Adipose tissue (tissue), 3 donors: ENCODE measurements around the gene PRRC2A. TPM values are rescaled to one million over a fixed set of nuclear protein-coding genes. Genes with fewer than 3 reads are reported as not detected.

Source experiments
- H3K27ac ChIP-seq: one replicate; pipeline ENCODE4 v1.5.1; 2013; ENCODE audit warnings: low read depth, low read length
- WGBS, 3 donors: extraction: QIAGEN DNeasy Blood & Tissue Kit; methylation state at CpG; one replicate each; pipeline ENCODE4 v1.1.7; 2013; 5-methylcytosine and 5-hydroxymethylcytosine counted together
- polyA plus RNA-seq, 3 donors: library from polyadenylated mRNA; stranded (reverse); fragments of 200-250 nt; gene quantifications; one replicate each; pipeline ENCODE4 v1.2.3, GENCODE V29; 2013
- donor health status: healthy with polysubstance abuse.
- donor health status: Bipolar disorder and iron deficiency.
- donor health status: healthy.

Gene PRRC2A
- polyA plus RNA-seq, 3 donors = 47.8 to 112 (median 110) TPM

DNA sequence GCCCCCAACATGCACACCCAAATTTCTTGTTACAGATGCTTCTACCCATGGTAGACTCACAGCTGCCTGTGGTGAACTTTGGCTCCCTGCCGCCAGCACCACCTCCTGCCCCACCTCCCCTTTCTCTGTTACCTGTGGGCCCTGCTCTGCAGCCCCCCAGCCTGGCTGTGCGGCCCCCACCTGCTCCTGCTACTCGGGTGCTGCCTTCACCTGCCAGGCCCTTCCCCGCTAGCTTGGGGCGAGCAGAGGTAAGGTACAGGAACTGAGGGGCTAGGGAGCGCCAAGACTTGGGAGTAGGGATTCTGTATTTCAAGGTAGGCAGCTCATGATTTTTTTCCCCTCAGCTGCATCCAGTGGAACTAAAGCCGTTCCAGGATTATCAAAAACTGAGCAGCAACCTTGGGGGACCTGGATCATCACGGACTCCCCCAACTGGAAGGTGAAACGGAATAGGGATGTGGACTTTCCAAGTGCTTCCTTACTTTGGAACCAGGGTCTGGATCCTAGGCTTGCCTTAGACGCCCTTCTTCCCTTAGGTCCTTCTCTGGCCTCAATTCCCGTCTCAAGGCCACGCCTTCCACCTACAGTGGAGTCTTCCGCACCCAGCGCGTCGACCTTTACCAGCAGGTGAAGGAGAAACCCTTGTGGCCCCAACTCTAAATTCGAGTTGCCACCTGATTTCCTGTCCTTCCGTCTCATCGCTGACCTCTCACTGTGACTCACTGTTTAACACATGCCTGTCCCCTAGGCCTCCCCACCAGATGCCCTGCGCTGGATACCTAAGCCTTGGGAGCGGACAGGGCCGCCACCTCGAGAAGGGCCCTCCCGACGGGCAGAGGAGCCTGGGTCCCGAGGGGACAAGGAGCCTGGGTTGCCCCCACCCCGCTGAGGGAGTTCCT is 16.4 kb downstream of the PRRC2A start:
- no peak overlapping the region for H3K27ac ChIP-seq
- 79 to 85% (median 85%) methylated on average over 27 of the region's 27 CpGs for WGBS, 3 donors

GRCh38 chr6:31639043-31639442 is 18.5 kb downstream of the PRRC2A start:
- no peak overlapping the region for H3K27ac ChIP-seq
- WGBS, 3 donors = 80 to 87% (median 83%) methylated on average over 8 to 9 of the region's 9 CpGs

GRCh38 chr6:31639449-31639861 is 18.9 kb downstream of the PRRC2A start:
- no peak overlapping the region for H3K27ac ChIP-seq
- 79 to 86% (median 79%) methylated on average over 10 of the region's 10 CpGs for WGBS, 3 donors

GRCh38 chr6:31640612-31641011 is 20.1 kb downstream of the PRRC2A start:
- WGBS, 3 donors = 90 to 93% (median 92%) methylated on average over 6 of the region's 6 CpGs
- H3K27ac ChIP-seq = no peak overlapping the region

DNA sequence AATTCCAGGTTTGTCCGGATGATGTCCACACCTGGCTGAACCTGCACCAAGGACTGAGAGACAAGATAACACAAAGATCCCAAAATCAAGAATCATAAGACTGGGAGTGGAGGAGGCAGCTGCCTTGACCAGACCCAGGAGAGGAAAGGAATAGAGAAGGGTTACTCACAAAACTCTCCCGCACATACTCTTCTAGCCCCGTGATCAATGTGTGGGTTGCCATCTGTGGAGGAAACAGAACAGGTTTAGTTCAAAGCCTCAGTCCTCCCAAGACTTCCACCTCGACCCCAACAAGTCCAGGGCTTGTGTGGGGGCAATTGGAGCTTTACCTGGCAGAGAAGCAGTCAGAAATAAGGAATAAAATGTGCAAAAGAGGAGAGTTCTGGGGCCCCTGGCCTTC is 20.9 kb downstream of the PRRC2A start:
- no peak overlapping the region for H3K27ac ChIP-seq
- WGBS, 3 donors = 84 to 94% (median 89%) methylated on average over 4 of the region's 4 CpGs

- no peak overlapping the region for H3K27ac ChIP-seq
- 88 to 95% (median 90%) methylated on average over 6 of the region's 6 CpGs for WGBS, 3 donors
Observed at GRCh38 chr6:31642798-31643570, 22.5 kb downstream of the PRRC2A start.

GRCh38 chr6:31643818-31644454 is 23.4 kb downstream of the PRRC2A start:
- H3K27ac ChIP-seq = no peak overlapping the region
- 89 to 94% (median 91%) methylated on average over 17 of the region's 17 CpGs for WGBS, 3 donors

- 93 to 95% (median 95%) methylated on average over 9 of the region's 9 CpGs for WGBS, 3 donors
- no peak overlapping the region for H3K27ac ChIP-seq
Observed at GRCh38 chr6:31645325-31645724, 24.8 kb downstream of the PRRC2A start.

GRCh38 chr6:31651602-31652191 is 31.2 kb downstream of the PRRC2A start:
- WGBS, 3 donors = 2 to 3% (median 3%) methylated on average over 29 of the region's 29 CpGs
- H3K27ac ChIP-seq = peak overlapping the region; percentile 86

GRCh38 chr6:31652925-31653724 is 32.6 kb downstream of the PRRC2A start:
- peak overlapping the region; percentile 59 for H3K27ac ChIP-seq
- WGBS, 3 donors = 8 to 9% (median 8%) methylated on average over 35 to 37 of the region's 37 CpGs

DNA sequence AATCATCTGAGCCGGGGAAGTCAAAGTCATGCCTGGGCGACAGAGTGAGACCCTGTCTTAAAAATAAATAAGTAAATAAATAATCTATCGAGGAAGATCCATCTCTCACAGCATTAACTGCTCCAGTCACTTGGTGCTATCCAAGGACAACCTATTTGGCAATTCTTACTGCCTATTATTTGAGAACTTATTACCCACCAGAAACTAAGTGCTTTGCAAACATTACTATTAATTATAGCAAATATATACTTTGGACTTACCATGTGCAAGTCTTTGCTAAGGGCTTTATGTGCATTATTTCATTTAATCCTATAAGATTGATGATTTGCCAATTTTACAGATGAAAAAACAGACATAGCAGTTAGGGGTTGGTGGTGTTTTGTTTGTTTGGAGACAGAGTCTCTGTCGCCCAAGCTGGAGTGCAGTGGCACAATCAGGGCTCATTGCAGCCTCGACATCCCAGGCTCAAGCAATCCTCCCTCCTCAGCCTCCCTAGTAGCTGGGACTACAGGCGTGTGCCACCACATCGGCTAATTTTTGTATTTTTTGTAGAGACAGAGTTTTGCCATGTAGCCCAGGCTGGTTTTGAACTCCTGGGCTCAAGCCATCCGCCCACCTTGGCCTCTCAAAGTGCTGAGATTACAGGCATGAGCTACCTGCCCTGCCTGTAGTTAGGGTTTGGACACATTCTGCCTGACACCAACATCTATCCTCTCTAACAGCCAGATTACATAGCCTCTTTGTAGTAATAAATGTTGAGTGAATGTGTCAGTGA is 34.2 kb downstream of the PRRC2A start:
- no peak overlapping the region for H3K27ac ChIP-seq
- 92 to 96% (median 93%) methylated on average over 8 of the region's 8 CpGs for WGBS, 3 donors

DNA sequence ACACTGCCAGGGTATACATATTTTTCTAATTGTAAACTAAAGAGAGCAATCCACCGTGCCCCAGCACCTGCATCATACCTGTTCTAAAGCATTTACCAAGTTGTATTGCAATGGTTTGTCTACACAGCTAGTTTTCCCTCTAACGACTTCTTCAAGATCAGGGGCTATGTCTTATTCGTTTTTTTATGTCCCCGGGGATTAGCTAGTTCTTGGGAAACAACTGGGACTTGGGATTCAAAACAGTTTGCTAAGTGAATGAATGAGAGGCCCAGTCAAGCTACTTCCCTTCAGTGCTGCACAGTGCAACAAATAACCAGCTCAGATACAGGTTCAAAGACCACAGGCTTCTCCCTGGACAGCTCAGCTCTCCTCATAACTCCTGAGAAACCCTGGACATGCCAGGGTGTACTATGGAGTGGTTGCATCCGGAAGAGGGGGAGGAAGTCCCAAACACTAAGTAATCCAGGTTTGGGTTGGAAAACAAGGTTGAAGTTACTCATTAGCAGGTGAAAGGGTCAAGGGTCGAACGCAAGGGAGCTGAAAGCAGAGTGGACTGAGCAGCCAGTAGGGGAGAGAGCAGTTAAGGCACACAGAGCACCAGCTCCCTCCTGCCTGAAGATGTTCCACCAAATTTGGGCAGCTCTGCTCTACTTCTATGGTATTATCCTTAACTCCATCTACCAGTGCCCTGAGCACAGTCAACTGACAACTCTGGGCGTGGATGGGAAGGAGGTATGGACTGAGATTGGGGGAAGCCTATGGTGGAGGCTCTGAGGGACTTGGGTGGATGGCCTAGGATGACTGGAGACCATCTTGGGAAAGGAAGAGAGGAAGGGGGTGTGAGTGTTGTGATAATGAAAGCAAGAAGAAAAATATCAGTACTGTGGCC is 35.1 kb downstream of the PRRC2A start, which contains the start of gene APOM:
APOM (plus strand) TSS at position 546 of the 889 bp plus-strand sequence; CDS start at position 619, 73 bp downstream.
- WGBS, 3 donors = 57 to 87% (median 77%) methylated on average over 8 of the region's 8 CpGs
- no peak within 1 kb of the TSS for H3K27ac ChIP-seq

GRCh38 chr6:31657406-31658157 is 37.1 kb downstream of the PRRC2A start:
- H3K27ac ChIP-seq = no peak overlapping the region
- 64 to 77% (median 69%) methylated on average over 6 of the region's 6 CpGs for WGBS, 3 donors

- 80 to 86% (median 84%) methylated on average over 4 of the region's 4 CpGs for WGBS, 3 donors
Observed at GRCh38 chr6:31658158-31658688, 37.7 kb downstream of the PRRC2A start.

DNA sequence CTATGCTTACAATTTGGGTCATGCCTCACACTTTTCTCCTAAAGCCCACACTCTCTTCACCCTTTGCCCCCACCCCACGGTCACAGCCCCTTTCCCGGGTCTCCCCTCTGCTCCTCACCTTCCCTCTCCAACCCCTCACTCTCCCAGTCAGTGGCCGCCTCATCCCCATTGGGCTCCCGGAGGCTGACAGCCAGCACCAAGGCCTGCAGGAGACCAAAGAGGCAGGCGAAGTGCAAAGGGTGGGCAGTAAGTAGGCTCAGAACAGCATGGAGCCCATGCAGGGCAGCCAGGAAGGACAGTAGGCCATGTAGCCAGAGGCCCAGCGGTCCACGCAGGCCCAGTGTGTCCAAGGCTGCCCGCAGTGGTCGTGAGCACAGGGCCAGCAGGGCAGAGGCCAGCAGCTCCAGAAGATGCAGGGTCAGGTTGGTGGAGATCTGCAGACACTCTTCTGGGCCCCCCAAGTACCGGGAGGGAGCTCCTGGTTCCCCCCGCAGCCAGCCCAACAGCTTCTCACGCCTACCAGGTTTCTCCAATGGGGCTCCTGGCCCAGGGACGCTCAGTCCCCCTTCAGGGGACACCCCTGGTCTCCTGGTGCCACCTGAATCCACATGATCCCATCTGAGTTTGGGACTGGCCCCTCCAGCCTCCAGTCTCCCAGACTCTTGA is 38.6 kb downstream of the PRRC2A start:
- H3K27ac ChIP-seq = no peak overlapping the region
- WGBS, 3 donors = 79 to 87% (median 82%) methylated on average over 13 of the region's 13 CpGs

More at GRCh38 chr6:31658158-31658688, 37.7 kb downstream of the PRRC2A start:
- H3K27ac ChIP-seq = no peak overlapping the region
